Chondrocyte (in vitro differentiated cells): ENCODE measurements around the gene SLC30A2. TPM values are rescaled to one million over a fixed set of nuclear protein-coding genes. Genes with fewer than 3 reads are reported as not detected.

Experiments used
- DNase-seq: peaks from one replicate; pipeline ENCODE4 v3.0.0; 2021; ENCODE audit warnings: mixed read lengths, low spot score
- H3K27ac Mint-ChIP-seq: one replicate; pipeline ENCODE4 v1.8.0; 2021; ENCODE audit warnings: mild to moderate bottlenecking, moderate library complexity, mixed read lengths; ENCODE audit not compliant: unreplicated experiment
- H3K27me3 Mint-ChIP-seq: 2 replicates; pipeline ENCODE4 v1.8.0; 2021; ENCODE audit warnings: low read depth, mixed read lengths
- H3K36me3 Mint-ChIP-seq: 2 replicates; pipeline ENCODE4 v1.8.0; 2021; ENCODE audit warnings: low read depth, mixed read lengths
- H3K4me1 Mint-ChIP-seq: 2 replicates; pipeline ENCODE4 v1.8.0; 2021; ENCODE audit warnings: low read depth, mild to moderate bottlenecking, mixed read lengths
- H3K4me3 Mint-ChIP-seq: one replicate; pipeline ENCODE4 v1.8.0; 2021; ENCODE audit warnings: mild to moderate bottlenecking, moderate library complexity, mixed read lengths; ENCODE audit not compliant: unreplicated experiment
- H3K9me3 Mint-ChIP-seq: 2 replicates; pipeline ENCODE4 v1.8.0; 2021; ENCODE audit warnings: low read depth, mixed read lengths
- CTCF ChIP-seq: fragments of 200-600 bp; sonication (generic); IDR thresholded peaks from 2 replicates; pipeline ENCODE4 v1.5.0; 2021; ENCODE audit warnings: antibody characterized with exemption, mild to moderate bottlenecking, moderate library complexity
- total RNA-seq: library from RNA; stranded (reverse); gene quantifications from 3 replicates; pipeline ENCODE4 v1.2.1, GENCODE V29; 2021

Gene SLC30A2
- total RNA-seq, 1 donor from 2014 or later = 0.12 TPM

DNA sequence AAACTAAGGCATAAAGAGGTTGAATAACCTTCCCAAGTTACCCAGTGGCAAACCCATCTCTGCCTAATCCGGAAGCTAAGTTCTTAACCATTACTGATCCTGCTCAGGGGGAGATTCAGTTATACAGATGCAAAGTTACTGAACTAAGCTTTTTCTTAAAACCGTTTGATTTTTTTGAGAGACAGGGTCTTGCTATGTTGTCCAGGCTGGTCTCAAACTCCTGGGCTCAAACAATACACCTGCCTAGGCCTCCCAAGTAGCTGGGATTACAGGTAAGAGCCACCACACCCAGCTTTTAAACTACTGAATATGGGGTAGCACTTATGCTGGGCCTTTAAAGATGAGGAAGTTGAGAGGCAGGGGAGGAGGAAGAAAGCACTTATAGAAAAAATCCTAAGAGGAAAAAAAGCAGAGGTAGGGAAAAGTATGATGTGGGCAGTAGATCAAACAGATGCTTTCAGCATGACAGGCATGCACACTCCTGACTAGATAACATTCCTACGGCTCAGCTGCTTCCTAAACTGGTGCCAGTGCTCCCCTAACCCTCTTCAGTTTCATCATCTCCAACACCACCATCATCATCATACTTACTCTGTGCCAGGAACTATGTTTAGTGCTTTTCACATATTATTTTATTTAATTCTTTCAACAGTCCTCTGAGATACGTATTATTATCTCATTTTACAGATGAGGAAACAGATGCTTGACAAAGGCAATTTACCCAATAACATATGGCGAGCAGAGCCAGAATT lies 53.8 kb downstream of the SLC30A2 start:
- Mint-ChIP-seq H3K27me3 (no peaks in the 10 kb centered on the region), H3K4me3 (no peak overlapping the region), H3K4me1 (peaks cover 9% of the 10 kb centered on the region), H3K36me3 (peaks cover 4% of the 10 kb centered on the region), H3K27ac (no peak overlapping the region), H3K9me3 (no peaks in the 10 kb centered on the region)
- no peak for DNase-seq
- TF ChIP-seq CTCF = no peak

DNA sequence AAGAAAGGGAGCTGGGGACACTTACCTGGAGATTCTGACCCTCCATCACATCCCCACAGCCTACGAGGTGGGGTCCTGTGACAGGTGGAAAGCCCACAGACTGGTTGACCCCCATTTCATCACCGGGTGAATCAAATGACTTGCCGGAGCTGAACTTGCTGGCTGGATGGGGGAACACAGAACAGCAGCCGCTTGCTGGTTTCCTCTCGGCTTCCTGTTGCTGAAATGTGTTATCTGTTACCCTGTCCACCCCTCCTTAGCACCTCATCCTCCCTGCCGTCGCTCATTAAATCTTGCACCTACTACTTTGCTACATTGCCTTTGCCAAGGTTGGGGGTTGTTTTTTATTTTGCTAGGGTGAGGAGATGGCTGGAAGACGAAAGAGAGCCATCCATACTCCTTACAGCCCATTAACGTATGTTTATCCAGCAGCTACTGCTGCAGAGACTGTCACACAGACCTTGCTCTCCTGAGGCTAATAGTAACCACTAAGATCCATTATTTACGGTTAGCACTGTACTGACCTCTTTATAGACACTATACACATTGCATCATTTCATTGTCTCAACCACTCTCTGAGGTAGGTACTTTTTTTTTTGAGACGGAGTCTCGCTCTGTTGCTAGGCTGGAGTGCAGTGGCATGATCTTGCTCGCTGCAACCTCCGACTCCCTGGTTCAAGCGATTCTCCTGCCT lies 55.1 kb downstream of the SLC30A2 start:
- Mint-ChIP-seq H3K27ac (no peak overlapping the region), H3K9me3 (no peaks in the 10 kb centered on the region), H3K27me3 (no peaks in the 10 kb centered on the region), H3K4me3 (no peak overlapping the region), H3K4me1 (peaks cover 4% of the 10 kb centered on the region), H3K36me3 (peaks cover 7% of the 10 kb centered on the region)
- no peak for DNase-seq
- no peak for TF ChIP-seq CTCF

- H3K27ac Mint-ChIP-seq = no peak overlapping the region
- H3K36me3 Mint-ChIP-seq = peaks cover 7% of the 10 kb centered on the region
- H3K9me3 Mint-ChIP-seq = no peaks in the 10 kb centered on the region
- no peaks in the 10 kb centered on the region for H3K27me3 Mint-ChIP-seq
- peaks cover 4% of the 10 kb centered on the region for H3K4me1 Mint-ChIP-seq
- no peak for DNase-seq
- no peak overlapping the region for H3K4me3 Mint-ChIP-seq
- TF ChIP-seq CTCF = no peak
Measured at GRCh38 chr1:25990251-25990650, 55.7 kb downstream of the SLC30A2 start.

- Mint-ChIP-seq H3K36me3 (peaks cover 7% of the 10 kb centered on the region), H3K4me3 (no peak overlapping the region), H3K27ac (no peak overlapping the region), H3K4me1 (peaks cover 4% of the 10 kb centered on the region), H3K27me3 (no peaks in the 10 kb centered on the region), H3K9me3 (no peaks in the 10 kb centered on the region)
- TF ChIP-seq CTCF = no peak
- no peak for DNase-seq
Measured at GRCh38 chr1:25989440-25990234, 56.3 kb downstream of the SLC30A2 start.

DNA sequence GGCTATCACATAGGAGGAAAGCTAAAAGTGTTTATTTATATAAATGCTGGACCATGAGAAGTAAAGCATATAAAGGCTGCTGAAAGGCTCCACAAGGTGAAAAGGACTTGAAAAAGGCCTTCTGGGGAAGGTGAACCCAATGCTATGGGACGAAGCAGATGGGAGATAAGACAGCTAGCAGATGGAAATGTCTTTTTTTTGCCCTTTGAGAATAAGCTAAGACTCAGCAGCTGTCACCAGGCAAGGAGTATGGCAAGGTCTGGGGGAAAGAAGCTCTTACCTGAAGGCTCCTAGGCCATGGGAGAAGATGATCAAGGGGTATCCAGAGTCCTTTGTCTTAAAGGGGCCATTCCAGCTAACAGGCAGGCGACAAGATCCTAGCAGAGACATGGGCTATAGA lies 58.0 kb downstream of the SLC30A2 start:
- no peak for TF ChIP-seq CTCF
- H3K9me3 Mint-ChIP-seq = no peaks in the 10 kb centered on the region

More for the DNA sequence above, 58.0 kb downstream of the SLC30A2 start:
- Mint-ChIP-seq H3K4me3 (no peak overlapping the region), H3K36me3 (peaks cover 18% of the 10 kb centered on the region), H3K27ac (no peak overlapping the region), H3K27me3 (no peaks in the 10 kb centered on the region), H3K4me1 (peaks cover 4% of the 10 kb centered on the region)
- no peak for DNase-seq
